Measurements from ENCODE around the gene CHSY3. TPM values are rescaled to one million over a fixed set of nuclear protein-coding genes. Genes with fewer than 3 reads are reported as not detected.
"Not testable (repeated sequence)": the region's sequence is repeated elsewhere in the genome, so short reads cannot be mapped to it uniquely, and the experiment has no call there.

Gene CHSY3
- total and polyA plus RNA-seq, 2 experiments from 2014 or later, result 0.29 to 2.4 TPM

- Histone ChIP-seq H4K20me1 (ENCODE audit: insufficient read depth) (no peaks in the 10 kb centered on the region), H3K27ac (no peak overlapping the region), H3K4me2 (ENCODE audit: unreplicated experiment) (no peak overlapping the region), H3K4me1 (ENCODE audit: insufficient read depth) (no peaks in the 10 kb centered on the region), H3K36me3 (ENCODE audit: low read depth) (no peaks in the 10 kb centered on the region), H3K79me2 (ENCODE audit: insufficient read depth) (no peaks in the 10 kb centered on the region), H3K9ac (no peak overlapping the region), H3K4me3 (no peak overlapping the region), H2AFZ (no peak overlapping the region), H3K27me3 (replicated peaks; ENCODE audit: insufficient read depth) (no peaks in the 10 kb centered on the region), H3K9me3 (ENCODE audit: low read depth) (no peaks in the 10 kb centered on the region), H3K9me2 (ENCODE audit: insufficient read depth) (no peaks in the 10 kb centered on the region), H3F3A (ENCODE audit: insufficient read depth) (no peaks in the 10 kb centered on the region)
- DNase-seq, result no peak
- in situ Hi-C loops (cut with MboI), result no loop called here
- no peak for TF ChIP-seq EZH2phosphoT487 (IDR thresholded peaks at IDR 0.05; ENCODE audit: insufficient read depth, low read depth)
- no peak for TF ChIP-seq EZH2 (IDR thresholded peaks at IDR 0.05; ENCODE audit: insufficient read depth, poor library complexity, severe bottlenecking)
- 8 to 10% methylated on average over 2 of the region's 2 CpGs for WGBS, 2 experiments (ENCODE audit: low coverage in 1 of 2, low lambda C conversion rate in 2 of 2, missing lambda C conversion rate in 2 of 2)
These were observed 312.0 kb downstream of the CHSY3 start for GRCh38 chr5:130216286-130216685.

GRCh38 chr5:130222573-130222972 is 318.3 kb downstream of the CHSY3 start:
- Histone ChIP-seq H3K9me3 (ENCODE audit: low read depth) (no peaks in the 10 kb centered on the region), H3K27ac (no peak overlapping the region), H3K9me2 (ENCODE audit: insufficient read depth) (no peaks in the 10 kb centered on the region), H3K4me1 (ENCODE audit: insufficient read depth) (no peaks in the 10 kb centered on the region), H2AFZ (no peak overlapping the region), H3K27me3 (replicated peaks; ENCODE audit: insufficient read depth) (no peaks in the 10 kb centered on the region), H3K36me3 (ENCODE audit: low read depth) (no peaks in the 10 kb centered on the region), H3K4me3 (no peak overlapping the region), H3F3A (ENCODE audit: insufficient read depth) (no peaks in the 10 kb centered on the region), H3K4me2 (ENCODE audit: unreplicated experiment) (no peak overlapping the region), H3K79me2 (ENCODE audit: insufficient read depth) (no peaks in the 10 kb centered on the region), H4K20me1 (ENCODE audit: insufficient read depth) (no peaks in the 10 kb centered on the region), H3K9ac (no peak overlapping the region)
- in situ Hi-C loops (cut with MboI), result no loop called here
- DNase-seq, result no peak
- TF ChIP-seq EZH2phosphoT487 (IDR thresholded peaks at IDR 0.05; ENCODE audit: insufficient read depth, low read depth) (no peak), EZH2 (IDR thresholded peaks at IDR 0.05; ENCODE audit: insufficient read depth, poor library complexity, severe bottlenecking) (no peak)

DNA sequence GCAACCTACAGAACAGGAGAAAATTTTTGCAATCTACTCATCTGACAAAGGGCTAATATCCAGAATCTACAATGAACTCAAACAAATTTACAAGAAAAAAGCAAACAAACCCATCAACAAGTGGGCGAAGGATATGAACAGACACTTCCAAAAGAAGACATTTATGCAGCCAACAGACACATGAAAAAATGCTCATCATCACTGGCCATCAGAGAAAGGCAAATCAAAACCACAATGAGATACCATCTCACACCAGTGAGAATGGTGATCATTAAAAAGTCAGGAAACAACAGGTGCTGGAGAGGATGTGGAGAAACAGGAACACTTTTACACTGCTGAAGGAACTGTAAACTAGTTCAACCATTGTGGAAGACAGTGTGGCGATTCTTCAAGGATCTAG is 322.3 kb downstream of the CHSY3 start:
- H3F3A ChIP-seq (ENCODE audit: insufficient read depth); H2AFZ ChIP-seq; H3K27me3 ChIP-seq (replicated peaks; ENCODE audit: insufficient read depth); H3K9me3 ChIP-seq (ENCODE audit: low read depth); H3K4me1 ChIP-seq (ENCODE audit: insufficient read depth); DNase-seq; H3K9ac ChIP-seq; H3K4me2 ChIP-seq (ENCODE audit: unreplicated experiment); H3K27ac ChIP-seq; H3K79me2 ChIP-seq (ENCODE audit: insufficient read depth); H3K36me3 ChIP-seq (ENCODE audit: low read depth); H4K20me1 ChIP-seq (ENCODE audit: insufficient read depth); H3K4me3 ChIP-seq; H3K9me2 ChIP-seq (ENCODE audit: insufficient read depth); in situ Hi-C loops (cut with MboI): not testable (repeated sequence)
- 23 to 39% methylated on average over 2 of the region's 2 CpGs for WGBS, 2 experiments (ENCODE audit: low coverage in 1 of 2, low lambda C conversion rate in 2 of 2, missing lambda C conversion rate in 2 of 2)

DNA sequence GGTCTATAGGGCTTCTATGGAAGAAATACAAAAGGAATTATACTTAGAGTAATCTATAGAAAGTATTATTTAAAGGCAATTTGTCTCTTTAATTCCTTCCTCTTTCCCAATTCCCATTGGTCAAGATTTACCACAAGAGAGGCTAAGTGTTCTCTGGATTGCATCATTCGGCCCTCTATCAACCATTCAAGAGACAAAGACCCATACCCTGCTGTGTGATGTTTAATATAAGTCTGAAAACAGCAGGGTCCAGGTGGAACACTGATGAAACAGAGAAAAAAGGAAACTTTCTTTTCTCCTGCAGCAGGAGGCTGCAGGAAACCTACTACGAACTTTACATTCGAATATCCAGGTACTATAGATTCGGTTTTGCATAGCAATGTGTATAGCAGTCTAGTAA is 323.4 kb downstream of the CHSY3 start:
- H3K4me3 ChIP-seq, result no peak overlapping the region
- no peak for DNase-seq
- no peaks in the 10 kb centered on the region for H3K27me3 ChIP-seq (replicated peaks; ENCODE audit: insufficient read depth)
- no peaks in the 10 kb centered on the region for H3K4me1 ChIP-seq (ENCODE audit: insufficient read depth)
- H3K36me3 ChIP-seq (ENCODE audit: low read depth), result no peaks in the 10 kb centered on the region
- WGBS, 2 experiments (ENCODE audit: low coverage in 1 of 2, low lambda C conversion rate in 2 of 2, missing lambda C conversion rate in 2 of 2), result 23 to 31% methylated on average over 4 of the region's 4 CpGs
- H3K9me3 ChIP-seq (ENCODE audit: low read depth), result no peaks in the 10 kb centered on the region
- H3K9ac ChIP-seq, result no peak overlapping the region
- no peaks in the 10 kb centered on the region for H3K79me2 ChIP-seq (ENCODE audit: insufficient read depth)
- H3K9me2 ChIP-seq (ENCODE audit: insufficient read depth), result no peaks in the 10 kb centered on the region
- H2AFZ ChIP-seq, result no peak overlapping the region
- in situ Hi-C loops (cut with MboI), result no loop called here
- TF ChIP-seq EZH2 (IDR thresholded peaks at IDR 0.05; ENCODE audit: insufficient read depth, poor library complexity, severe bottlenecking) (no peak), EZH2phosphoT487 (IDR thresholded peaks at IDR 0.05; ENCODE audit: insufficient read depth, low read depth) (no peak)
- no peak overlapping the region for H3K27ac ChIP-seq
- H3K4me2 ChIP-seq (ENCODE audit: unreplicated experiment), result no peak overlapping the region
- H4K20me1 ChIP-seq (ENCODE audit: insufficient read depth), result no peaks in the 10 kb centered on the region
- H3F3A ChIP-seq (ENCODE audit: insufficient read depth), result no peaks in the 10 kb centered on the region

GRCh38 chr5:130231786-130232185 is 327.5 kb downstream of the CHSY3 start:
- TF ChIP-seq EZH2phosphoT487 (IDR thresholded peaks at IDR 0.05; ENCODE audit: insufficient read depth, low read depth), result no peak
- TF ChIP-seq EZH2 (IDR thresholded peaks at IDR 0.05; ENCODE audit: insufficient read depth, poor library complexity, severe bottlenecking), result no peak
- H2AFZ ChIP-seq, result no peak overlapping the region
- no peaks in the 10 kb centered on the region for H4K20me1 ChIP-seq (ENCODE audit: insufficient read depth)
- 3 to 17% methylated on average over 1 of the region's 1 CpG for WGBS, 2 experiments (ENCODE audit: low coverage in 1 of 2, low lambda C conversion rate in 2 of 2, missing lambda C conversion rate in 2 of 2)
- no peak overlapping the region for H3K27ac ChIP-seq
- in situ Hi-C loops (cut with MboI), result no loop called here
- H3K4me2 ChIP-seq (ENCODE audit: unreplicated experiment), result no peak overlapping the region
- H3K9me2 ChIP-seq (ENCODE audit: insufficient read depth), result no peaks in the 10 kb centered on the region
- H3K4me1 ChIP-seq (ENCODE audit: insufficient read depth), result no peaks in the 10 kb centered on the region
- H3K27me3 ChIP-seq (replicated peaks; ENCODE audit: insufficient read depth), result no peaks in the 10 kb centered on the region
- H3K9ac ChIP-seq, result no peak overlapping the region
- no peak for DNase-seq
- H3K9me3 ChIP-seq (ENCODE audit: low read depth), result no peaks in the 10 kb centered on the region
- no peaks in the 10 kb centered on the region for H3K79me2 ChIP-seq (ENCODE audit: insufficient read depth)
- H3K4me3 ChIP-seq, result no peak overlapping the region
- H3F3A ChIP-seq (ENCODE audit: insufficient read depth), result no peaks in the 10 kb centered on the region
- H3K36me3 ChIP-seq (ENCODE audit: low read depth), result no peaks in the 10 kb centered on the region
